Bronchial epithelial cell (primary cell): ENCODE results near the gene TBCEL. TPM values are rescaled to one million over a fixed set of nuclear protein-coding genes. Genes with fewer than 3 reads are reported as not detected.

Experiments
- DNase-seq: peaks from one replicate; pipeline ENCODE4 v3.0.0-alpha.2; 2010; ENCODE audit warnings: low read depth
- FAIRE-seq: peaks from 2 replicates; lab custom pipeline; 2011; peaks lifted over from hg19 to GRCh38; lab: Jason Lieb, UNC
- H3K27me3 ChIP-seq: 2 replicates; pipeline ENCODE4 v1.5.1; 2011; ENCODE audit warnings: low read length; ENCODE audit not compliant: control insufficient read depth, insufficient read depth
- H3K36me3 ChIP-seq: 2 replicates; pipeline ENCODE4 v1.5.1; 2011; ENCODE audit warnings: low read length; ENCODE audit not compliant: control insufficient read depth, insufficient read depth
- H3K4me3 ChIP-seq: 2 replicates; pipeline ENCODE4 v1.5.1; 2011; ENCODE audit warnings: mild to moderate bottlenecking, low read depth, low read length, control low read depth
- CTCF ChIP-seq: IDR thresholded peaks from 2 replicates; pipeline ENCODE4 v1.5.1; 2011; ENCODE audit warnings: mild to moderate bottlenecking, moderate library complexity, low read length, control low read depth, inconsistent platforms; ENCODE audit not compliant: insufficient read depth, severe bottlenecking
- total RNA-seq: library from RNA; depleted of rRNA; stranded (reverse); fragments of >200 nt; gene quantifications from 2 replicates; pipeline ENCODE4 v1.2.1, GENCODE V29; 2014

Gene TBCEL
- total RNA-seq, 1 donor from 2014 or later: 15.0 TPM

GRCh38 chr11:121122328-121122727, 98.4 kb downstream of the TBCEL start:
- H3K27me3 ChIP-seq: no peaks in the 10 kb centered on the region
- no peak overlapping the region for H3K4me3 ChIP-seq
- no peak for FAIRE-seq

GRCh38 chr11:121123496-121124069, 99.7 kb downstream of the TBCEL start:
- no peaks in the 10 kb centered on the region for H3K36me3 ChIP-seq
- no peak for DNase-seq
- H3K4me3 ChIP-seq: no peak overlapping the region
- no peak for FAIRE-seq
- no peak for TF ChIP-seq CTCF
- no peaks in the 10 kb centered on the region for H3K27me3 ChIP-seq

More at GRCh38 chr11:121122328-121122727, 98.4 kb downstream of the TBCEL start:
- no peaks in the 10 kb centered on the region for H3K36me3 ChIP-seq
- TF ChIP-seq CTCF: no peak
- no peak for DNase-seq

GRCh38 chr11:121127809-121128208, 103.9 kb downstream of the TBCEL start:
- Histone ChIP-seq H3K36me3 (no peaks in the 10 kb centered on the region), H3K27me3 (no peaks in the 10 kb centered on the region), H3K4me3 (no peak overlapping the region)
- TF ChIP-seq CTCF: no peak
- DNase-seq (no peak), FAIRE-seq (no peak)

GRCh38 chr11:121129362-121130340, 105.7 kb downstream of the TBCEL start:
- no peak for FAIRE-seq
- Histone ChIP-seq H3K36me3 (no peaks in the 10 kb centered on the region), H3K27me3 (no peaks in the 10 kb centered on the region), H3K4me3 (no peak overlapping the region)
- DNase-seq: no peak
- TF ChIP-seq CTCF: no peak

GRCh38 chr11:121131656-121132055, 107.8 kb downstream of the TBCEL start:
- H3K27me3 ChIP-seq: no peaks in the 10 kb centered on the region
- H3K36me3 ChIP-seq: no peaks in the 10 kb centered on the region
- FAIRE-seq (no peak), DNase-seq (no peak)
- TF ChIP-seq CTCF: no peak
- H3K4me3 ChIP-seq: no peak overlapping the region
